Osteocyte (in vitro differentiated cells): ENCODE measurements around the gene AMZ1. TPM values are rescaled to one million over a fixed set of nuclear protein-coding genes. Genes with fewer than 3 reads are reported as not detected.
A peak's percentile ranks its signal among the peaks of the same experiment; 100 is the strongest.

Experiments used
- DNase-seq: peaks from one replicate; pipeline ENCODE4 v3.0.0; 2021; ENCODE audit warnings: mixed read lengths; ENCODE audit not compliant: unreplicated experiment; ENCODE audit errors: extremely low spot score
- H3K27ac Mint-ChIP-seq: one replicate; pipeline ENCODE4 v1.8.0; 2021; ENCODE audit warnings: mild to moderate bottlenecking, mixed read lengths; ENCODE audit not compliant: unreplicated experiment
- H3K27me3 Mint-ChIP-seq: one replicate; pipeline ENCODE4 v1.8.0; 2021; ENCODE audit warnings: mixed read lengths; ENCODE audit not compliant: unreplicated experiment
- H3K36me3 Mint-ChIP-seq: one replicate; pipeline ENCODE4 v1.8.0; 2021; ENCODE audit warnings: mixed read lengths; ENCODE audit not compliant: unreplicated experiment
- H3K4me1 Mint-ChIP-seq: one replicate; pipeline ENCODE4 v1.8.0; 2021; ENCODE audit warnings: mixed read lengths; ENCODE audit not compliant: unreplicated experiment
- H3K4me3 Mint-ChIP-seq: one replicate; pipeline ENCODE4 v1.8.0; 2021; ENCODE audit warnings: mild to moderate bottlenecking, moderate library complexity, mixed read lengths; ENCODE audit not compliant: unreplicated experiment
- H3K9me3 Mint-ChIP-seq: one replicate; pipeline ENCODE4 v1.8.0; 2021; ENCODE audit warnings: mixed read lengths; ENCODE audit not compliant: unreplicated experiment
- CTCF ChIP-seq: fragments of 200-600 bp; sonication (generic); IDR thresholded peaks from 2 replicates; pipeline ENCODE4 v1.5.0; 2021; ENCODE audit warnings: antibody characterized with exemption, mild to moderate bottlenecking, moderate library complexity
- total RNA-seq: library from RNA; stranded (reverse); gene quantifications from 2 replicates; pipeline ENCODE4 v1.2.1, GENCODE V29; 2021

AMZ1 gene
- total RNA-seq, 1 donor from 2014 or later: 5.8 TPM

DNA sequence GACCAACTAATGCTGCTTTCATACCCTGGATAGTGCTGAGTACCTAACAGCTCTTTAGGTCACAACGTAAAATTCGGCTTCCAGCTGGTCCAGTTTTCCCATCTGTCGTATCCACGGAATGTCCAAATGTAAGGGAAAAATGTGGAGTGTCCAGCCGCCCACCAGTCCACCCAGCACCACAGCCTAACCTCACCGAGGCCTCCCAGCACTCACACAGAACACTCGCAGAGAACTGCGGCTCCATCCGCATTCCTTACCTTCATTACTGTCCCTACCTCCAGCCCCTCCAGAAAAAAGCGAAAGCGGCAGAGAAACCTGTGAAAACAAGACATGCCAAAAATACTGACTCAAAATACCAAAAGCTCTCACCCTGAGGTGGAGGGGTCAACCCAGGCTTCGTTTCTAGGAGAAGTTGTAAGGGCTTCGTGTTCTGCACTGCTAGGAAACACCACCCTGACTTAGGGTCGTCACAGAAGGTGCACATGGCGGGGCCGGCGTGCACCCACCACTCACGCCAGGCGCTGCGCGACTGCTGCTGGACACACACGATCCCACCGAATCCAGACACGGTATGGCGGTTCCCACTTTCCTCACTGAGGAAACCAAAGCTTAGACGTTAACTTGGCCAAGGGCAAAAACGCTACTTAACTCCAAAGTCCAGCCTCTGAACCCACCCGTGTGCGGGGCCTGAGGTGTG is 73.9 kb downstream of the AMZ1 start:
- H3K27me3 Mint-ChIP-seq: no peaks in the 10 kb centered on the region
- H3K4me1 Mint-ChIP-seq: peaks cover 61% of the 10 kb centered on the region
- peak overlapping the region; percentile 56 for H3K27ac Mint-ChIP-seq
- no peak for DNase-seq
- H3K4me3 Mint-ChIP-seq: no peak overlapping the region
- no peak for TF ChIP-seq CTCF
- peaks cover 8% of the 10 kb centered on the region for H3K36me3 Mint-ChIP-seq
- no peaks in the 10 kb centered on the region for H3K9me3 Mint-ChIP-seq

GRCh38 chr7:2763597-2763996 is 75.6 kb downstream of the AMZ1 start:
- Mint-ChIP-seq H3K4me1 (peaks cover 50% of the 10 kb centered on the region), H3K27me3 (no peaks in the 10 kb centered on the region), H3K36me3 (peaks cover 14% of the 10 kb centered on the region), H3K4me3 (no peak overlapping the region), H3K9me3 (no peaks in the 10 kb centered on the region), H3K27ac (peak overlapping the region; percentile 77)
- DNase-seq: no peak
- TF ChIP-seq CTCF: no peak

- Mint-ChIP-seq H3K27me3 (no peaks in the 10 kb centered on the region), H3K27ac (no peak overlapping the region), H3K4me1 (peaks cover 43% of the 10 kb centered on the region), H3K4me3 (no peak overlapping the region), H3K9me3 (no peaks in the 10 kb centered on the region), H3K36me3 (peaks cover 14% of the 10 kb centered on the region)
- DNase-seq: no peak
- no peak for TF ChIP-seq CTCF
Observed at GRCh38 chr7:2764621-2765020, 76.6 kb downstream of the AMZ1 start.

Other genes with a start within 250 kb of the AMZ1 start
- not detected in 2 replicates for gene GRIFIN, start 211.8 kb upstream of the AMZ1 start, total RNA-seq
- 20.8 and 23.3 TPM in 2 replicates for gene LFNG, start 168.4 kb upstream of the AMZ1 start, total RNA-seq
- 27.8 and 29.4 TPM in 2 replicates for gene BRAT1, start 132.7 kb upstream of the AMZ1 start, total RNA-seq
- gene IQCE, start 129.2 kb upstream of the AMZ1 start, total RNA-seq: 17.0 and 22.1 TPM in 2 replicates
- 371 and 376 TPM in 2 replicates for gene TTYH3, start 56.2 kb upstream of the AMZ1 start, total RNA-seq
- 68.8 and 69.5 TPM in 2 replicates for gene GNA12, start 156.1 kb downstream of the AMZ1 start, total RNA-seq